Liver (tissue), 9 donors: ENCODE data around the gene TSHZ3. TPM values are rescaled to one million over a fixed set of nuclear protein-coding genes. Genes with fewer than 3 reads are reported as not detected.

Experiments
- DNase-seq: peaks from one replicate; pipeline ENCODE4 v3.0.0-alpha.2; 2017; ENCODE audit warnings: low spot score
- H3K27ac ChIP-seq, 2 donors: one replicate each; pipeline ENCODE4 v1.7.0; 2013; ENCODE audit warnings: inconsistent platforms in 2 of 2, low read length in 2 of 2, control low read depth in 1 of 2, low read depth in 1 of 2, mild to moderate bottlenecking in 1 of 2
- H3K27me3 ChIP-seq, 4 donors: one replicate each; pipeline versions ENCODE4 v1.6.1 to v1.7.0; 2013; ENCODE audit warnings: low read length in 3 of 4, inconsistent platforms in 1 of 4, mild to moderate bottlenecking in 1 of 4, moderate library complexity in 1 of 4; ENCODE audit not compliant: control insufficient read depth in 4 of 4, insufficient read depth in 4 of 4
- H3K36me3 ChIP-seq, 4 donors: one replicate each; pipeline versions ENCODE4 v1.6.1 to v1.7.0; 2013; ENCODE audit warnings: low read length in 3 of 4, mild to moderate bottlenecking in 3 of 4, low read depth in 1 of 4, moderate library complexity in 1 of 4; ENCODE audit not compliant: control insufficient read depth in 4 of 4, insufficient read depth in 3 of 4
- H3K4me1 ChIP-seq, 4 donors: one replicate each; pipeline versions ENCODE4 v1.6.1 to v1.7.0; 2013; ENCODE audit warnings: low read length in 3 of 4, mild to moderate bottlenecking in 3 of 4, moderate library complexity in 1 of 4; ENCODE audit not compliant: control insufficient read depth in 4 of 4, insufficient read depth in 4 of 4
- H3K4me3 ChIP-seq, 3 donors: one replicate each; pipeline versions ENCODE4 v1.6.1 to v1.7.0; 2013; ENCODE audit warnings: low read length in 3 of 3, control low read depth in 1 of 3, low read depth in 1 of 3, mild to moderate bottlenecking in 1 of 3
- H3K9ac ChIP-seq, 2 donors: one replicate each; pipeline ENCODE4 v1.7.0; 2013; ENCODE audit warnings: low read length in 2 of 2, mild to moderate bottlenecking in 2 of 2, moderate library complexity in 2 of 2, control low read depth in 1 of 2, low read depth in 1 of 2
- H3K9me3 ChIP-seq, 4 donors: one replicate each; pipeline versions ENCODE4 v1.6.1 to v1.7.0; 2013; ENCODE audit warnings: low read length in 3 of 4; ENCODE audit not compliant: control insufficient read depth in 4 of 4
- EGR1 ChIP-seq, 2 donors: IDR thresholded peaks; 2 replicates each; pipeline ENCODE4 v1.6.1; 2016 to 2018; ENCODE audit warnings: antibody characterized with exemption in 2 of 2, low read depth in 2 of 2
- FOXA1 ChIP-seq: IDR thresholded peaks from 2 replicates; pipeline ENCODE4 v1.6.1; 2016; ENCODE audit warnings: antibody characterized with exemption
- FOXA2 ChIP-seq: IDR thresholded peaks from 2 replicates; pipeline ENCODE4 v1.6.1; 2016; ENCODE audit warnings: antibody characterized with exemption
- HNF4A ChIP-seq, 2 donors: conservative IDR thresholded peaks; 2 replicates each; pipeline ENCODE4 v1.6.1; 2016; ENCODE audit warnings: antibody characterized with exemption in 2 of 2, mild to moderate bottlenecking in 2 of 2
- HNF4G ChIP-seq: IDR thresholded peaks from 2 replicates; pipeline ENCODE4 v1.6.1; 2016; ENCODE audit warnings: antibody characterized with exemption
- NR2F2 ChIP-seq: IDR thresholded peaks from 2 replicates; pipeline ENCODE4 v1.6.1; 2016; ENCODE audit warnings: antibody characterized with exemption
- RAD21 ChIP-seq, 2 donors: IDR thresholded peaks; 2 replicates each; pipeline ENCODE4 v1.6.1; 2016; ENCODE audit warnings: antibody characterized with exemption in 2 of 2, mild to moderate bottlenecking in 2 of 2
- RXRA ChIP-seq, 2 donors: IDR thresholded peaks; 2 replicates each; pipeline ENCODE4 v1.6.1; 2017 to 2018; ENCODE audit warnings: antibody characterized with exemption in 2 of 2, mild to moderate bottlenecking in 1 of 2
- SP1 ChIP-seq: IDR thresholded peaks from 2 replicates; pipeline ENCODE4 v1.6.1; 2018; ENCODE audit warnings: antibody characterized with exemption, mild to moderate bottlenecking
- TAF1 ChIP-seq: conservative IDR thresholded peaks from 2 replicates; pipeline ENCODE4 v1.6.1; 2016; ENCODE audit warnings: antibody characterized with exemption, mild to moderate bottlenecking
- YY1 ChIP-seq: IDR thresholded peaks from 2 replicates; pipeline ENCODE4 v1.6.1; 2016; ENCODE audit warnings: antibody characterized with exemption, mild to moderate bottlenecking
- whole genome bisulfite sequencing: extraction: QIAGEN DNeasy Blood & Tissue Kit; methylation state at CpG from one replicate; pipeline ENCODE4 v1.1.7; 2013; 5-methylcytosine and 5-hydroxymethylcytosine counted together
- polyA plus RNA-seq, 2 donors: library from polyadenylated mRNA; stranded (reverse) in 1 of 2; unstranded in 1 of 2; fragments of 200-250 nt in 1 of 2; fragments of >200 nt in 1 of 2; fragmentation: Nextera tagmentation in 1 of 2; extraction: Ambion mirVana in 1 of 2; gene quantifications; one replicate each; pipeline versions ENCODE4 v1.2.1 to v1.2.3, GENCODE V29; 2013 to 2015
- total RNA-seq, 2 donors: library from RNA; depleted of rRNA; stranded (reverse); fragments of >200 nt; gene quantifications; one replicate each; pipeline ENCODE4 v1.2.3, GENCODE V29; 2014
- TF ChIP-seq, protein P1 (sequence below): IDR thresholded peaks from 2 replicates; pipeline ENCODE4 v1.6.1; 2016; ENCODE audit warnings: antibody characterized with exemption
- TF ChIP-seq, protein P2 (sequence below): IDR thresholded peaks from 2 replicates; pipeline ENCODE4 v1.6.1; 2016; ENCODE audit warnings: antibody characterized with exemption
- TF ChIP-seq, protein P3 (sequence below): IDR thresholded peaks from 2 replicates; pipeline ENCODE4 v1.6.1; 2016; ENCODE audit warnings: antibody characterized with exemption
- TF ChIP-seq, protein P4 (sequence below): fragments of 150-350 bp; IDR thresholded peaks from 2 replicates; pipeline ENCODE4 v1.5.1; 2017; ENCODE audit warnings: improper control_type of control experiment, low read depth, low read length; ENCODE audit not compliant: missing input control
- TF ChIP-seq, protein P5 (sequence below): IDR thresholded peaks from 2 replicates; pipeline ENCODE4 v1.6.1; 2016; ENCODE audit warnings: antibody characterized with exemption, mild to moderate bottlenecking
- donor health status: healthy.
- donor health status: healthy.
- donor health status: healthy.
- donor health status: healthy.
- donor health status: healthy.

The TSHZ3 gene
- total and polyA plus RNA-seq, 4 donors: 0.42 to 3.3 (median 0.68) TPM

DNA sequence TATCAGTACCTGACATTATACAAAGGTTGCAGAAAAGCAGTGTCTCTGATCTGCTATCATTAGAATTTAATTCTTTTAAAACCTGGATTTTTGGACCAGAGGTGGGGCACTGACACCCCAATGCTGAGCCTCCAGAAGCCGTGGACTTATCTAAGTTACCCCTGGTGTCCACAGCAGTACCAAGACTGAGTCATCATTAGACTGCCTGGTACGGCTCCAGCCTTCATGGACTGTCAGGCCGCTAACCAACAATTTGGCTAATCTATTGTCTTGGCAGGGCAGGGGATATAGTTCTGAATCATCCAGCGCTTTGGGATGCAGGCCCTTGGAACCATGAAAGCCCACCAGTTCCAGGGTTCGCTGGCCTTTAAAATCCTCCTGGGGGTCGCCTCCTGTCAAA is 78.3 kb downstream of the TSHZ3 start:
- DNase-seq: no peak
- no peak overlapping the region for H3K9ac ChIP-seq

More for the DNA sequence above, 78.3 kb downstream of the TSHZ3 start:
- 88% methylated on average over 6 of the region's 6 CpGs for WGBS
- Histone ChIP-seq H3K4me3 (no peak overlapping the region), H3K4me1 (no peaks in the 10 kb centered on the region), H3K36me3 (no peaks in the 10 kb centered on the region), H3K9me3 (no peaks in the 10 kb centered on the region), H3K27me3 (no peaks in the 10 kb centered on the region), H3K27ac (no peak overlapping the region)
- TF ChIP-seq YY1 (no peak), RXRA (IDR thresholded peaks at IDR 0.05) (no peak), SP1 (no peak), RAD21 (IDR thresholded peaks at IDR 0.05) (no peak), FOXA2 (no peak), HNF4G (no peak), NR2F2 (no peak), EGR1 (IDR thresholded peaks at IDR 0.05; ENCODE audit: low read depth in 2 of 2) (no peak), HNF4A (conservative IDR thresholded peaks at IDR 0.05) (no peak), TAF1 (no peak), FOXA1 (no peak)
- TF ChIP-seq, protein P1, sequence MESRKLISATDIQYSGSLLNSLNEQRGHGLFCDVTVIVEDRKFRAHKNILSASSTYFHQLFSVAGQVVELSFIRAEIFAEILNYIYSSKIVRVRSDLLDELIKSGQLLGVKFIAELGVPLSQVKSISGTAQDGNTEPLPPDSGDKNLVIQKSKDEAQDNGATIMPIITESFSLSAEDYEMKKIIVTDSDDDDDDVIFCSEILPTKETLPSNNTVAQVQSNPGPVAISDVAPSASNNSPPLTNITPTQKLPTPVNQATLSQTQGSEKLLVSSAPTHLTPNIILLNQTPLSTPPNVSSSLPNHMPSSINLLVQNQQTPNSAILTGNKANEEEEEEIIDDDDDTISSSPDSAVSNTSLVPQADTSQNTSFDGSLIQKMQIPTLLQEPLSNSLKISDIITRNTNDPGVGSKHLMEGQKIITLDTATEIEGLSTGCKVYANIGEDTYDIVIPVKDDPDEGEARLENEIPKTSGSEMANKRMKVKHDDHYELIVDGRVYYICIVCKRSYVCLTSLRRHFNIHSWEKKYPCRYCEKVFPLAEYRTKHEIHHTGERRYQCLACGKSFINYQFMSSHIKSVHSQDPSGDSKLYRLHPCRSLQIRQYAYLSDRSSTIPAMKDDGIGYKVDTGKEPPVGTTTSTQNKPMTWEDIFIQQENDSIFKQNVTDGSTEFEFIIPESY: no peak
- TF ChIP-seq, protein P2, sequence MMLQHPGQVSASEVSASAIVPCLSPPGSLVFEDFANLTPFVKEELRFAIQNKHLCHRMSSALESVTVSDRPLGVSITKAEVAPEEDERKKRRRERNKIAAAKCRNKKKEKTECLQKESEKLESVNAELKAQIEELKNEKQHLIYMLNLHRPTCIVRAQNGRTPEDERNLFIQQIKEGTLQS: no peak
- TF ChIP-seq, protein P3, sequence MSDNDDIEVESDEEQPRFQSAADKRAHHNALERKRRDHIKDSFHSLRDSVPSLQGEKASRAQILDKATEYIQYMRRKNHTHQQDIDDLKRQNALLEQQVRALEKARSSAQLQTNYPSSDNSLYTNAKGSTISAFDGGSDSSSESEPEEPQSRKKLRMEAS: no peak
- TF ChIP-seq, protein P4, sequence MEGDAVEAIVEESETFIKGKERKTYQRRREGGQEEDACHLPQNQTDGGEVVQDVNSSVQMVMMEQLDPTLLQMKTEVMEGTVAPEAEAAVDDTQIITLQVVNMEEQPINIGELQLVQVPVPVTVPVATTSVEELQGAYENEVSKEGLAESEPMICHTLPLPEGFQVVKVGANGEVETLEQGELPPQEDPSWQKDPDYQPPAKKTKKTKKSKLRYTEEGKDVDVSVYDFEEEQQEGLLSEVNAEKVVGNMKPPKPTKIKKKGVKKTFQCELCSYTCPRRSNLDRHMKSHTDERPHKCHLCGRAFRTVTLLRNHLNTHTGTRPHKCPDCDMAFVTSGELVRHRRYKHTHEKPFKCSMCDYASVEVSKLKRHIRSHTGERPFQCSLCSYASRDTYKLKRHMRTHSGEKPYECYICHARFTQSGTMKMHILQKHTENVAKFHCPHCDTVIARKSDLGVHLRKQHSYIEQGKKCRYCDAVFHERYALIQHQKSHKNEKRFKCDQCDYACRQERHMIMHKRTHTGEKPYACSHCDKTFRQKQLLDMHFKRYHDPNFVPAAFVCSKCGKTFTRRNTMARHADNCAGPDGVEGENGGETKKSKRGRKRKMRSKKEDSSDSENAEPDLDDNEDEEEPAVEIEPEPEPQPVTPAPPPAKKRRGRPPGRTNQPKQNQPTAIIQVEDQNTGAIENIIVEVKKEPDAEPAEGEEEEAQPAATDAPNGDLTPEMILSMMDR: no peak
- TF ChIP-seq, protein P5, sequence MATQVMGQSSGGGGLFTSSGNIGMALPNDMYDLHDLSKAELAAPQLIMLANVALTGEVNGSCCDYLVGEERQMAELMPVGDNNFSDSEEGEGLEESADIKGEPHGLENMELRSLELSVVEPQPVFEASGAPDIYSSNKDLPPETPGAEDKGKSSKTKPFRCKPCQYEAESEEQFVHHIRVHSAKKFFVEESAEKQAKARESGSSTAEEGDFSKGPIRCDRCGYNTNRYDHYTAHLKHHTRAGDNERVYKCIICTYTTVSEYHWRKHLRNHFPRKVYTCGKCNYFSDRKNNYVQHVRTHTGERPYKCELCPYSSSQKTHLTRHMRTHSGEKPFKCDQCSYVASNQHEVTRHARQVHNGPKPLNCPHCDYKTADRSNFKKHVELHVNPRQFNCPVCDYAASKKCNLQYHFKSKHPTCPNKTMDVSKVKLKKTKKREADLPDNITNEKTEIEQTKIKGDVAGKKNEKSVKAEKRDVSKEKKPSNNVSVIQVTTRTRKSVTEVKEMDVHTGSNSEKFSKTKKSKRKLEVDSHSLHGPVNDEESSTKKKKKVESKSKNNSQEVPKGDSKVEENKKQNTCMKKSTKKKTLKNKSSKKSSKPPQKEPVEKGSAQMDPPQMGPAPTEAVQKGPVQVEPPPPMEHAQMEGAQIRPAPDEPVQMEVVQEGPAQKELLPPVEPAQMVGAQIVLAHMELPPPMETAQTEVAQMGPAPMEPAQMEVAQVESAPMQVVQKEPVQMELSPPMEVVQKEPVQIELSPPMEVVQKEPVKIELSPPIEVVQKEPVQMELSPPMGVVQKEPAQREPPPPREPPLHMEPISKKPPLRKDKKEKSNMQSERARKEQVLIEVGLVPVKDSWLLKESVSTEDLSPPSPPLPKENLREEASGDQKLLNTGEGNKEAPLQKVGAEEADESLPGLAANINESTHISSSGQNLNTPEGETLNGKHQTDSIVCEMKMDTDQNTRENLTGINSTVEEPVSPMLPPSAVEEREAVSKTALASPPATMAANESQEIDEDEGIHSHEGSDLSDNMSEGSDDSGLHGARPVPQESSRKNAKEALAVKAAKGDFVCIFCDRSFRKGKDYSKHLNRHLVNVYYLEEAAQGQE: no peak
